Endothelial cell of umbilical vein (primary cell): Measurements from ENCODE around the gene FOXJ2. TPM values are rescaled to one million over a fixed set of nuclear protein-coding genes. Genes with fewer than 3 reads are reported as not detected.

Source experiments
- BruUV-seq: library from RNA; stranded (reverse); fragments of 400-500 nt; replicated peaks from 2 replicates; lab custom pipeline; 2021; lab: Mats Ljungman, UMichigan
- CTCF ChIA-PET: fragments of 300-600, 350-600 bp; sonication (Branson Sonifier 250); formaldehyde crosslinking; loops from one replicate; lab custom pipeline; 2021; ENCODE audit warnings: antibody characterized with exemption, inconsistent platforms; lab: Charles Lee
- POLR2A ChIA-PET: fragments of 300-600, 350-600 bp; sonication (Branson Sonifier 250); formaldehyde crosslinking; loops from one replicate; lab custom pipeline; 2021; ENCODE audit warnings: antibody characterized with exemption, inconsistent platforms; lab: Charles Lee
- DNase-seq: peaks from one replicate; pipeline ENCODE4 v3.0.0-alpha.2; 2011; ENCODE audit warnings: low read depth, low spot score
- FAIRE-seq: peaks from 2 replicates; lab custom pipeline; 2011; peaks lifted over from hg19 to GRCh38; lab: Jason Lieb, UNC
- H2AFZ ChIP-seq: 2 replicates; pipeline ENCODE4 v1.6.0; 2012; ENCODE audit warnings: low read depth, low read length, control low read depth, inconsistent platforms
- H3K27ac ChIP-seq: 2 replicates; pipeline ENCODE4 v1.5.1; 2011; ENCODE audit warnings: low read depth, mild to moderate bottlenecking, control low read depth, low read length, moderate library complexity; ENCODE audit not compliant: insufficient read depth
- H3K27me3 ChIP-seq, 2 experiments: 2 replicates each; pipeline versions ENCODE4 v1.6.0 to v1.6.1; 2011; ENCODE audit warnings: low read length in 2 of 2, mixed read lengths in 1 of 2; ENCODE audit not compliant: control insufficient read depth in 2 of 2, insufficient read depth in 2 of 2
- H3K36me3 ChIP-seq, 2 experiments: 2 replicates in 1 of 2; 3 replicates in 1 of 2; pipeline ENCODE4 v1.5.1; 2011; ENCODE audit warnings: low read length in 2 of 2, mild to moderate bottlenecking in 1 of 2, moderate library complexity in 1 of 2; ENCODE audit not compliant: control insufficient read depth in 2 of 2, insufficient read depth in 2 of 2; ENCODE audit errors: extremely low read depth in 1 of 2
- H3K4me1 ChIP-seq: 3 replicates; pipeline ENCODE4 v1.5.1; 2011; ENCODE audit warnings: mild to moderate bottlenecking, low read length; ENCODE audit not compliant: control insufficient read depth, insufficient read depth; ENCODE audit errors: extremely low read depth
- H3K4me2 ChIP-seq: 2 replicates; pipeline ENCODE4 v1.6.1; 2011; ENCODE audit warnings: low read length, control low read depth, mixed read lengths; ENCODE audit not compliant: insufficient read depth
- H3K4me3 ChIP-seq, 3 experiments: fragments of 200-600 bp in 1 of 3; sonication (generic), shearing (Covaris generic) in 1 of 3; replicated peaks in 1 of 3; 2 replicates each; pipeline ENCODE4 v1.5.1; 2011 to 2016; ENCODE audit warnings: control low read depth in 3 of 3, low read length in 3 of 3, mild to moderate bottlenecking in 2 of 3, inconsistent platforms in 1 of 3, low read depth in 1 of 3, moderate library complexity in 1 of 3; ENCODE audit not compliant: insufficient read depth in 1 of 3
- H3K79me2 ChIP-seq: 2 replicates; pipeline ENCODE4 v1.6.0; 2012; ENCODE audit warnings: low read length, inconsistent platforms; ENCODE audit not compliant: control insufficient read depth, insufficient read depth
- H3K9ac ChIP-seq: replicated peaks from 2 replicates; pipeline ENCODE3; 2011; ENCODE audit warnings: low read length, control low read depth; ENCODE audit not compliant: insufficient read depth; ENCODE audit errors: extremely low read depth
- H3K9me1 ChIP-seq: replicated peaks from 3 replicates; pipeline ENCODE4 v1.6.0; 2011; ENCODE audit warnings: mild to moderate bottlenecking, low read length; ENCODE audit not compliant: control insufficient read depth, insufficient read depth; ENCODE audit errors: extremely low read depth
- H3K9me3 ChIP-seq: replicated peaks from 2 replicates; pipeline ENCODE4 v1.5.1; 2012; ENCODE audit warnings: low read length, inconsistent platforms; ENCODE audit not compliant: control insufficient read depth, insufficient read depth
- H4K20me1 ChIP-seq: replicated peaks from 2 replicates; pipeline ENCODE3; 2011; ENCODE audit warnings: mild to moderate bottlenecking, low read length; ENCODE audit not compliant: control insufficient read depth, insufficient read depth; ENCODE audit errors: extremely low read depth
- EZH2 ChIP-seq: IDR thresholded peaks from 2 replicates; pipeline ENCODE4 v1.6.1; 2012; ENCODE audit warnings: borderline replicate concordance, low read depth, mild to moderate bottlenecking, moderate library complexity, low read length, inconsistent platforms; ENCODE audit not compliant: severe bottlenecking
- FOS ChIP-seq: IDR thresholded peaks from 2 replicates; pipeline ENCODE4 v1.6.1; 2011; ENCODE audit warnings: mild to moderate bottlenecking, low read length, moderate library complexity, borderline replicate concordance; ENCODE audit not compliant: insufficient read depth
- GATA2 ChIP-seq: IDR thresholded peaks from 2 replicates; pipeline ENCODE4 v1.7.0; 2011; ENCODE audit warnings: low read depth, mild to moderate bottlenecking, moderate library complexity, mixed read lengths, low read length; ENCODE audit not compliant: insufficient read length, insufficient read depth
- JUN ChIP-seq: IDR thresholded peaks from 2 replicates; pipeline ENCODE4 v1.6.1; 2011; ENCODE audit warnings: borderline replicate concordance, low read depth; ENCODE audit not compliant: insufficient read length, insufficient read depth
- MYC ChIP-seq: IDR thresholded peaks from one replicate; pipeline ENCODE4 v1.6.1; 2011; ENCODE audit warnings: mild to moderate bottlenecking, low read depth, low read length
- POLR2A ChIP-seq: IDR thresholded peaks from 2 replicates; pipeline ENCODE4 v1.6.1; 2012; ENCODE audit warnings: low read depth, mild to moderate bottlenecking, control low read depth, low read length
- POLR2AphosphoS5 ChIP-seq: IDR thresholded peaks from 2 replicates; pipeline ENCODE4 v1.6.1; 2012; ENCODE audit warnings: low read depth, mild to moderate bottlenecking, control low read depth, low read length, moderate library complexity; ENCODE audit not compliant: insufficient read depth
- dilution Hi-C: fragments of 300-500 bp; cut with MboI; formaldehyde crosslinking; loops from one replicate; pipeline ENCODE4 v1.15.0; 2019; ENCODE audit warnings: low sequenced_read_pairs; ENCODE audit not compliant: extremely low pct_ligation_motif_present
- intact Hi-C: fragments of 100-400 bp; cut with micrococcal nuclease; formaldehyde crosslinking; loops from one replicate; pipeline ENCODE4 v1.10.0; 2022
- polyA plus RNA-seq, 4 experiments: library from polyadenylated mRNA; depleted of rRNA in 3 of 4; stranded (reverse) in 3 of 4; unstranded in 1 of 4; fragments of >200 nt; gene quantifications; 2 replicates each; pipeline versions ENCODE4 v1.2.1 to v1.2.3, GENCODE V29; 2011 to 2012; ENCODE audit warnings: missing spikeins in 1 of 4
- total RNA-seq: library from RNA; stranded (reverse); gene quantifications from 2 replicates; pipeline ENCODE4 v1.2.3, GENCODE V29; 2021
- TF ChIP-seq, protein P1 (sequence below), 2 donors: IDR thresholded peaks; 1 replicate in 1 of 2; 2 replicates in 1 of 2; pipeline ENCODE4 v1.5.1; 2011; ENCODE audit warnings: low read length in 2 of 2, mild to moderate bottlenecking in 2 of 2, moderate library complexity in 2 of 2, control low read depth in 1 of 2, inconsistent platforms in 1 of 2, low read depth in 1 of 2; ENCODE audit not compliant: insufficient read depth in 1 of 2; ENCODE audit errors: extremely low read depth in 1 of 2
- TF ChIP-seq, protein P2 (sequence below): IDR thresholded peaks from 2 replicates; pipeline ENCODE4 v1.6.1; 2011; ENCODE audit not compliant: insufficient read depth, insufficient read length

FOXJ2 gene
- total and polyA plus RNA-seq, 2 donors (not counting 3 experiments of a cell fraction or from before 2014, with no cell fraction given) = 6.2 to 13.9 TPM

DNA sequence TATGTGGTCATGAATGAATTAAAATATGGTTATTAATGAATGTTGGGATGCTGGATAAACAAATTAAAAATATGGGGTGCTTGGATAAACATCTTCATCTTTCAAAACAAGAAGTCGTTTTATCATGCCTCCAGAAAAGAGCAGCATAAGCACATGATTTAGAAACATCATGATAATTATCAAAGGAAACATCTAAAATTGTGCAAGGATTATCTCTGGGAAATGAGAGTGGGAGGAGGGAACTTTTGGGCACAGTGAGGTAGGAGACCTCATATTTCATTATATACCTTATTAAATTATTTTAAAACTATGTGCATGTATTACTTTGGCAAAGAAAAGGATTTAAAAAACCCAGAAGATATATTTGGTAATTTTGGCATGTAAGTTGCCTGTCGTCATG is 24.8 kb downstream of the FOXJ2 start:
- BruUV-seq = no TSS peak
- Histone ChIP-seq H3K27ac (no peak overlapping the region), H3K27me3 (no peaks in the 10 kb centered on the region), H3K4me2 (no peak overlapping the region), H3K9ac (no peak overlapping the region), H3K4me1 (no peaks in the 10 kb centered on the region), H3K79me2 (no peaks in the 10 kb centered on the region), H2AFZ (no peak overlapping the region), H3K9me1 (no peaks in the 10 kb centered on the region), H3K36me3 (peaks cover 2 to 3% of the 10 kb centered on the region in 2 experiments), H4K20me1 (no peaks in the 10 kb centered on the region), H3K4me3 (no peak overlapping the region), H3K9me3 (no peaks in the 10 kb centered on the region)
- dilution Hi-C loops (no loop called here), intact Hi-C loops (no loop called here)
- CTCF ChIA-PET = interaction anchor here (1.3 to 1.6 kb wide), 4 partner anchors 11 to 180 kb away, joined by 3 to 10 read pairs (median 6); no protein-coding TSS in a partner anchor
- POLR2A ChIA-PET = no interaction called here
- DNase-seq (no peak), FAIRE-seq (no peak)
- TF ChIP-seq, protein P1, sequence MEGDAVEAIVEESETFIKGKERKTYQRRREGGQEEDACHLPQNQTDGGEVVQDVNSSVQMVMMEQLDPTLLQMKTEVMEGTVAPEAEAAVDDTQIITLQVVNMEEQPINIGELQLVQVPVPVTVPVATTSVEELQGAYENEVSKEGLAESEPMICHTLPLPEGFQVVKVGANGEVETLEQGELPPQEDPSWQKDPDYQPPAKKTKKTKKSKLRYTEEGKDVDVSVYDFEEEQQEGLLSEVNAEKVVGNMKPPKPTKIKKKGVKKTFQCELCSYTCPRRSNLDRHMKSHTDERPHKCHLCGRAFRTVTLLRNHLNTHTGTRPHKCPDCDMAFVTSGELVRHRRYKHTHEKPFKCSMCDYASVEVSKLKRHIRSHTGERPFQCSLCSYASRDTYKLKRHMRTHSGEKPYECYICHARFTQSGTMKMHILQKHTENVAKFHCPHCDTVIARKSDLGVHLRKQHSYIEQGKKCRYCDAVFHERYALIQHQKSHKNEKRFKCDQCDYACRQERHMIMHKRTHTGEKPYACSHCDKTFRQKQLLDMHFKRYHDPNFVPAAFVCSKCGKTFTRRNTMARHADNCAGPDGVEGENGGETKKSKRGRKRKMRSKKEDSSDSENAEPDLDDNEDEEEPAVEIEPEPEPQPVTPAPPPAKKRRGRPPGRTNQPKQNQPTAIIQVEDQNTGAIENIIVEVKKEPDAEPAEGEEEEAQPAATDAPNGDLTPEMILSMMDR (IDR thresholded peaks at IDR 0.05; ENCODE audit: extremely low read depth in 1 of 2, insufficient read depth in 1 of 2, low read depth in 1 of 2, low read length in 2 of 2) = no peak
- TF ChIP-seq FOS (no peak), POLR2A (no peak), JUN (no peak), GATA2 (no peak), EZH2 (no peak), POLR2AphosphoS5 (no peak), MYC (no peak)
- TF ChIP-seq, protein P2, sequence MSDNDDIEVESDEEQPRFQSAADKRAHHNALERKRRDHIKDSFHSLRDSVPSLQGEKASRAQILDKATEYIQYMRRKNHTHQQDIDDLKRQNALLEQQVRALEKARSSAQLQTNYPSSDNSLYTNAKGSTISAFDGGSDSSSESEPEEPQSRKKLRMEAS = no peak
